Astrocyte (in vitro differentiated cells and primary cell): ENCODE data around the gene ERCC3.

Source experiments
- EZH2 ChIP-seq: IDR thresholded peaks from 2 replicates; pipeline ENCODE4 v1.6.1; 2012; ENCODE audit warnings: mild to moderate bottlenecking, low read length, inconsistent platforms; ENCODE audit not compliant: insufficient read depth
- TF ChIP-seq, protein P1 (sequence below): IDR thresholded peaks from 2 replicates; pipeline ENCODE4 v1.5.1; 2011; ENCODE audit warnings: low read depth, mild to moderate bottlenecking, inconsistent platforms, low read length, moderate library complexity; ENCODE audit not compliant: insufficient read depth

DNA sequence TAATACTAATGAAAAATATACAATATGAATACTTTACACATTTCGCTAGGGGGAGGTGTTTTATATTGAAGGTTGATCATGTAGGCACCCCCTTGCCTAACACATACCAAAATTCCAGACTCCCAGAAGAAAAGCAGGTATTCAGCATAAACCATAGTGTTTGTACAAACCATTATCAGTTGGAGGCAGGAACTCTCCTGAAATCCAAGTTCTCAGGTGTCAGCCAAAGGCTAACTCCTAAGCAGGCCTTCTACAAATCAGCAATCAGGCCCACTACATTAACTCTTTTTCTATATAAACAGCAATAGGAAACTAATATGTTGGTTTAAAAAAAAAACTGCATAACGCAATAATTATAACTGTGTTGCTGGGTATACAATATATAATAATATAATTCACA is 49.3 kb upstream of the ERCC3 start:
- no peak for TF ChIP-seq EZH2
- TF ChIP-seq, protein P1, sequence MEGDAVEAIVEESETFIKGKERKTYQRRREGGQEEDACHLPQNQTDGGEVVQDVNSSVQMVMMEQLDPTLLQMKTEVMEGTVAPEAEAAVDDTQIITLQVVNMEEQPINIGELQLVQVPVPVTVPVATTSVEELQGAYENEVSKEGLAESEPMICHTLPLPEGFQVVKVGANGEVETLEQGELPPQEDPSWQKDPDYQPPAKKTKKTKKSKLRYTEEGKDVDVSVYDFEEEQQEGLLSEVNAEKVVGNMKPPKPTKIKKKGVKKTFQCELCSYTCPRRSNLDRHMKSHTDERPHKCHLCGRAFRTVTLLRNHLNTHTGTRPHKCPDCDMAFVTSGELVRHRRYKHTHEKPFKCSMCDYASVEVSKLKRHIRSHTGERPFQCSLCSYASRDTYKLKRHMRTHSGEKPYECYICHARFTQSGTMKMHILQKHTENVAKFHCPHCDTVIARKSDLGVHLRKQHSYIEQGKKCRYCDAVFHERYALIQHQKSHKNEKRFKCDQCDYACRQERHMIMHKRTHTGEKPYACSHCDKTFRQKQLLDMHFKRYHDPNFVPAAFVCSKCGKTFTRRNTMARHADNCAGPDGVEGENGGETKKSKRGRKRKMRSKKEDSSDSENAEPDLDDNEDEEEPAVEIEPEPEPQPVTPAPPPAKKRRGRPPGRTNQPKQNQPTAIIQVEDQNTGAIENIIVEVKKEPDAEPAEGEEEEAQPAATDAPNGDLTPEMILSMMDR: no peak
